ENCODE results near the gene IFNA10. TPM values are rescaled to one million over a fixed set of nuclear protein-coding genes. Genes with fewer than 3 reads are reported as not detected.
"Not testable (repeated sequence)": the region's sequence is repeated elsewhere in the genome, so short reads cannot be mapped to it uniquely, and the experiment has no call there.

Gene IFNA10
- polyA plus RNA-seq, result not detected

- H3K27me3 Mint-ChIP-seq (ENCODE audit: low read depth in 3 of 3); H3K36me3 Mint-ChIP-seq; H3K27ac Mint-ChIP-seq; DNase-seq; H3K4me1 Mint-ChIP-seq; H3K9me3 Mint-ChIP-seq; H3K4me3 Mint-ChIP-seq: not testable (repeated sequence)
These were observed at the start of gene IFNA10 for GRCh38 chr9:21207043-21207442. Gene IFNA10, minus strand, starts transcription at chr9:21207143. Its CDS starts 46 bp downstream, at chr9:21207097.

- H3K9me3 Mint-ChIP-seq, result no peaks in the 10 kb centered on the region
- peaks cover 23 to 35% of the 10 kb centered on the region in 2 donors for H3K4me1 Mint-ChIP-seq
- H3K27ac Mint-ChIP-seq, result peak overlapping the region; percentile 5 to 86 (median 44)
- peak overlapping the region; percentile 47 to 74 (median 54) for H3K4me3 Mint-ChIP-seq
- H3K36me3 Mint-ChIP-seq, result no peaks in the 10 kb centered on the region
- peak; percentile 27 to 55 (median 44) for DNase-seq
- peaks cover 0 to 12% (median 3%) of the 10 kb centered on the region in 3 donors for H3K27me3 Mint-ChIP-seq (ENCODE audit: low read depth in 3 of 3)
These were observed 48.7 kb upstream of the IFNA10 start for GRCh38 chr9:21255538-21256212.

DNA sequence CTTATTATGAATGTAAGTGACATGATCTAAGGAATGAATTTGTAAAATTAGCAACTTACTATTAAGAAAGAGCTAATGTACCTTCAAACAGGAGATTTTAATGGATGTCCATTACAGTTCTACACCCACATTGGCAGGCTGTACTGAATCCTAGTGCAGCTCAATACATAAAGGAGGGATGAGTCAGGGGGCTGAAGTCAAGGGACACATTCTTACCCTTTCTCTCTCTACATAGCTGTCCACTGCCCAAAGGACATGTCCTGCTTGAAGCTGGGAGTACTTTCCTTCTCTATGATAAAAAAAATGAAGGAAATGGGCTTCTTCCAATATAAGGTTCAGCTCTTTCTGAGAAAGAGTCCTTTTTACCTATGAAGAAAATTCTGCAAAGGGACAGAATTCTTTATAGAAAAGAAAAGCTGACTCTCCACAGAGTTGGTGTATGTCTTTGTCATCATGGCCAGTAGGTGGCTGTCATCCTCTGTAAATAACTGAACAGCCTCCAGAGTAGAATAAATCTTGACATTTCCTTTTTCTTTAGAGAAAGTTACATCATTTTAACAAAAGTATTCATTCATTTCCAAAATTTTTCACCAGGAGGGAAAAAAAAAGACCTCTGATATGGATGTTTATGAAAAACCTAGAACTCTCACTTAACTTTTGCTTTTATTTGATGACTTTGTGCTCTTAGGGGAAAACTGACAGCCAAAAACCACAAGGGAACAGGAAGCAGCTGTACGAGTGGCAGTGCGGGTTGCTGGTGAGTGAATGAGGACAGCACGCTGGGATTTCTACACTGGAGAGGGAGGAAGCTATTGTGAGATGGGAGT is 46.0 kb upstream of the IFNA10 start:
- Mint-ChIP-seq H3K27me3 (ENCODE audit: low read depth in 3 of 3) (peaks cover 0 to 11% (median 3%) of the 10 kb centered on the region in 3 donors), H3K27ac (peak overlapping the region in 2 of 6 donors; percentile 53 to 55)

DNA sequence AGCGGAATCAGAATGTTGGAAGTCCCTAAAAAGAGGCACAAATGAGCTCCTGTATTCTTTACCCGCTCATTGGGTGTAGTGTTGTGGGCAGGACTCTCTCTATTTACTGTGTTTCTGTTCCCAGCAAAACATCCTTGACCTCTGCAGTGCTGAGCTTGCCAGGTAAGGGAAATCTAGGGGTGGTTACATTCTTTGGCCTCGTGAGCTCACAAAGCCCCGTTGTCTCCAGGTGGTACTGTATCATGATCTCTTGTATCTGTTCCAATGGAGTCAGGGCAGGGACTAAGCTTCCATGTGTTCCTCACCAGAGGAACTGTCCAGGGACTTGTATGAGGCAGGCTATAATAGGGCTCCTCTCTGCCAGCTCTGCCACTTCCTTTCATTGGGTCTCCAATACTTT is 44.7 kb upstream of the IFNA10 start:
- Mint-ChIP-seq H3K27ac (no peak overlapping the region), H3K4me1 (peaks cover 23 to 33% of the 10 kb centered on the region in 2 donors), H3K36me3 (no peaks in the 10 kb centered on the region), H3K4me3 (no peak overlapping the region), H3K9me3 (no peaks in the 10 kb centered on the region), H3K27me3 (ENCODE audit: low read depth in 3 of 3) (peaks cover 0 to 11% (median 0%) of the 10 kb centered on the region in 3 donors)
- DNase-seq, result no peak

More for the DNA sequence above, 46.0 kb upstream of the IFNA10 start:
- Mint-ChIP-seq H3K9me3 (no peaks in the 10 kb centered on the region), H3K4me3 (peak overlapping the region in 2 of 5 donors; percentile 15 to 56), H3K36me3 (no peaks in the 10 kb centered on the region), H3K4me1 (peaks cover 23 to 35% of the 10 kb centered on the region in 2 donors)
- peak; percentile 20 to 30 (median 24) for DNase-seq

GRCh38 chr9:21251190-21251589 is 44.2 kb upstream of the IFNA10 start:
- no peak overlapping the region for H3K4me3 Mint-ChIP-seq

DNA sequence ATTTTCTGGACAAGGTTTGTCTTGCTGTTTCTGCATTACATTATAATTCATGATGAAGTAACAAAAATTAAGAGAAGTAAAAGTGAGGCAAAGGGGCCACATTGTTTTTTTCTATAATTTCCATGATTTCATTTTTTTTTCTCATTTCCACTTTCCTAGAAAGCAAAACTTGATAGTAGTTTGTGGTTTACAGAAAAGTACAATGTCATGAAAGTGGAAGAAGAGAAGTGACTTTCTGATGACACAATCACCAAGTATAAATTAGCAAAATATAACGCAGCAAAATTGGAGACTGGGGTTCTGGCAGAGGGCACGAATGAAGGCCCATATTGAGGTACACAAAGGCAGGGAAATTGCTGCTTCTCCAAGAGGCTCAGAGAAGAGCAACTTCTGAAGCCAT is 37.9 kb upstream of the IFNA10 start:
- Mint-ChIP-seq H3K27me3 (ENCODE audit: low read depth in 3 of 3) (peaks cover 0 to 17% (median 2%) of the 10 kb centered on the region in 3 donors), H3K27ac (no peak overlapping the region)

More at GRCh38 chr9:21251190-21251589, 44.2 kb upstream of the IFNA10 start:
- DNase-seq, result no peak
- no peaks in the 10 kb centered on the region for H3K9me3 Mint-ChIP-seq
- H3K27me3 Mint-ChIP-seq (ENCODE audit: low read depth in 3 of 3), result peaks cover 0 to 11% (median 0%) of the 10 kb centered on the region in 3 donors
- peaks cover 20 to 28% of the 10 kb centered on the region in 2 donors for H3K4me1 Mint-ChIP-seq
- H3K27ac Mint-ChIP-seq, result no peak overlapping the region
- H3K36me3 Mint-ChIP-seq, result no peaks in the 10 kb centered on the region

GRCh38 chr9:21239911-21240310 is 33.0 kb upstream of the IFNA10 start, which contains the start of gene IFNA14:
Gene IFNA14, minus strand, starts transcription at chr9:21240005. Its CDS starts 70 bp downstream, at chr9:21239935.
- peaks cover 0 to 16% (median 3%) of the 10 kb centered on the region in 3 donors for H3K27me3 Mint-ChIP-seq (ENCODE audit: low read depth in 3 of 3)
- H3K4me3 Mint-ChIP-seq, result no peak within 1 kb of the TSS
- H3K36me3 Mint-ChIP-seq, result no peaks in the 10 kb centered on the region
- H3K27ac Mint-ChIP-seq, result no peak within 1 kb of the TSS
- DNase-seq, result no peak
- H3K4me1 Mint-ChIP-seq, result peaks cover 6 to 13% of the 10 kb centered on the region in 2 donors
- no peaks in the 10 kb centered on the region for H3K9me3 Mint-ChIP-seq

More for the DNA sequence above, 37.9 kb upstream of the IFNA10 start:
- no peak overlapping the region for H3K4me3 Mint-ChIP-seq
- DNase-seq, result no peak
- no peaks in the 10 kb centered on the region for H3K36me3 Mint-ChIP-seq
- H3K9me3 Mint-ChIP-seq, result no peaks in the 10 kb centered on the region
- H3K4me1 Mint-ChIP-seq, result peaks cover 0 to 2% of the 10 kb centered on the region in 2 donors

DNA sequence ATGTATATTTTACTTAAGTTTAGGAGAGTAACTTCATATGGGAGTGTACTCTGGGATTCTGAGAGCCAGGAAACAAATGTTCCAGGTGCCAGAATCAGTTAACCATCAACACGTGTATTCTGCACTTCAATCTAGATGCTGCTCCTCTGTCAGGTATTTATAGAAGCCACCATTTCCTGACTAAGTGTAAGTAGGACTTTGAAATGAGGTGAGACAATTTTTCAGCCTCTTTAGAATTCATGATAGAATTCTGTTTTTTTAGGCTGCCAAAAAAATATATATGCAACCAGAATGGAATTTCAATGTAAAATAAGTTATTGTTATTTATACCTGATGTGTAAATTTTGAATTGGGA is 29.4 kb upstream of the IFNA10 start:
- not testable (repeated sequence) for H3K4me3 Mint-ChIP-seq, DNase-seq, H3K27ac Mint-ChIP-seq, H3K9me3 Mint-ChIP-seq, H3K36me3 Mint-ChIP-seq
- Mint-ChIP-seq H3K4me1 (peaks cover 4 to 13% of the 10 kb centered on the region in 2 donors), H3K27me3 (ENCODE audit: low read depth in 3 of 3) (peaks cover 1 to 12% (median 4%) of the 10 kb centered on the region in 3 donors)

GRCh38 chr9:21235468-21236359 is 28.8 kb upstream of the IFNA10 start:
- H3K27ac Mint-ChIP-seq, H3K9me3 Mint-ChIP-seq, H3K36me3 Mint-ChIP-seq: not testable (repeated sequence)
- Mint-ChIP-seq H3K27me3 (ENCODE audit: low read depth in 3 of 3) (peaks cover 1 to 12% (median 4%) of the 10 kb centered on the region in 3 donors), H3K4me3 (peak overlapping the region in 2 of 5 donors; percentile 11 to 33), H3K4me1 (peaks cover 4 to 13% of the 10 kb centered on the region in 2 donors)
- DNase-seq, result peak; percentile 30 to 37 (median 34)

DNA sequence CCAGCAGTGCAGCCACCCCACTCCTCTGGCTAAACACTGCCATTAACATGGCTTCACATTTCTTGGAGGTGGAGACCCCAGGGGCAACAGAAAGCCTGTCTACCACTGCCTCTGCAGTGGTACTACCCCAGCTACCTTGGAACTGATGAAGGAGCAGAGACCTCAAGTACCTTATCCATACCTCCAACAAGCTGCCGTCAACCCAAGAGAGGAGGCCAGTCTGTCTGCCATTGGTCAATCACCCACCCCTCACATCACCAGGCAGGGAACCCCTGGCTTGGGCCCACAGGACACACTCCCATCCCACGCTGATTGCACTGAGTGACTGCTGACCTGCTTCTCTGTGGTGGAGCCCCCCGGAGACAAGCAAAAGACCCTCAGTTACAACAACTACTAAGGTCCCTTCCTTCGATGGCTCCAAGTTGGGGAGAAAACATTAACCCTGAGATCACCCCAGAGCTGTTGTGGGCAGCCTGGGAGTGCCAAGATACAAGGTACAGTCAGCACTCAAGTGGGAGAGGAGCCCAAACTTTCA is 27.3 kb upstream of the IFNA10 start:
- Mint-ChIP-seq H3K4me3 (no peak overlapping the region), H3K4me1 (peaks cover 4 to 13% of the 10 kb centered on the region in 2 donors), H3K27ac (no peak overlapping the region), H3K36me3 (no peaks in the 10 kb centered on the region), H3K9me3 (no peaks in the 10 kb centered on the region), H3K27me3 (ENCODE audit: low read depth in 3 of 3) (peaks cover 1 to 12% (median 4%) of the 10 kb centered on the region in 3 donors)
- no peak for DNase-seq

- Mint-ChIP-seq H3K4me1 (peaks cover 4 to 13% of the 10 kb centered on the region in 2 donors), H3K4me3 (no peak overlapping the region), H3K36me3 (no peaks in the 10 kb centered on the region), H3K27me3 (ENCODE audit: low read depth in 3 of 3) (peaks cover 1 to 8% (median 3%) of the 10 kb centered on the region in 3 donors), H3K27ac (no peak overlapping the region), H3K9me3 (no peaks in the 10 kb centered on the region)
- no peak for DNase-seq
These were observed 26.3 kb upstream of the IFNA10 start for GRCh38 chr9:21233258-21233657.

- H3K9me3 Mint-ChIP-seq, result no peaks in the 10 kb centered on the region
- no peak within 1 kb of the TSS for H3K4me3 Mint-ChIP-seq
- DNase-seq, result no peak
- no peaks in the 10 kb centered on the region for H3K36me3 Mint-ChIP-seq
- peaks cover 2 to 5% (median 2%) of the 10 kb centered on the region in 3 donors for H3K27me3 Mint-ChIP-seq (ENCODE audit: low read depth in 3 of 3)
- H3K4me1 Mint-ChIP-seq, result no peaks in the 10 kb centered on the region
- no peak within 1 kb of the TSS for H3K27ac Mint-ChIP-seq
These were observed 21.2 kb upstream of the IFNA10 start, which contains the start of gene IFNA17 for GRCh38 chr9:21228122-21228521. Gene IFNA17, minus strand, starts transcription at chr9:21228222. Its CDS starts 49 bp downstream, at chr9:21228173.

- H3K27ac Mint-ChIP-seq, H3K9me3 Mint-ChIP-seq, DNase-seq, H3K4me1 Mint-ChIP-seq, H3K36me3 Mint-ChIP-seq, H3K4me3 Mint-ChIP-seq: not testable (repeated sequence)
- H3K27me3 Mint-ChIP-seq (ENCODE audit: low read depth in 3 of 3), result peaks cover 5 to 17% (median 6%) of the 10 kb centered on the region in 3 donors
These were observed 10.3 kb upstream of the IFNA10 start, which contains the start of gene IFNA16 for GRCh38 chr9:21217211-21217610. Gene IFNA16, minus strand, starts transcription at chr9:21217311. Its CDS starts 6 bp downstream, at chr9:21217305.
